ENCODE data around the gene HRCT1.

DNA sequence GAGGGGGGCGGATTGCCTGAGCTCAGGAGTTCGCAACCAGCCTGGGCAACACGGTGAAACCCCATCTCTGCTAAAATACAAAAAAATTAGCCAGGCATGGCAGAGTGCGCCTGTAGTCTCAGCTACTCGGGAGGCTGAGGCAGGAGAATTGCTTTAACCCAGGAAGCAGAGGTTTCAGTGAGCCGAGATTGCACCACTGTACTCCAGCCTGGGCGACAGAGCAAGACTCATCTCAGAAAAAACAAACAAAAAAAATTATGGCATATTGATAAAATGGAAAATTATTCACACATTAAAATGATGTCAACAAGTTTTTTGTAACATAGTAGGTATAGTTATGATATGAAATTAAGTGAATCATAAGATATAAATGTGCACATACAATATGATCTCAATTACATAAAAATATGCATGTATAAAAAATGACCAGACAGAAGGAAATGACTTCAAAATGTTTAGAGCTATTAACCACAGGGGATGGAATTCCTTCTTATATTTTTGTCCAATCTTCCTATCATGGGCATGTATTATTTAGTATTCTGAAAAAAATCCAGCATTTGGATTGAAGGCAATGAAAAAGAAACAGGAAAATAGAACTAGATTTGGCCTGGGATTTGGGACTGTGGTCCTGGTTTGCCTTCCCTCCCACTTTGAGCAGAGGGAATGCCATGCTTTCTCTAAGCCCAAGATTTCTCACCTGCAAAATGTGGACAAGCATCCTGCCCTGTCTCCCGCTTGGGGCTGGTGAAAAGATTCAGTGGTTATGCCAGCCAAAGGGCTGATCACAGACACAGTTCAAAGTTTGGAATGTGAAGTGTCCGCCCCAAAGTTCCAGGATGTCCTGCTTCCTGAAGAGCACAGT lies 22.8 kb downstream of the HRCT1 start:
- TF ChIP-seq, protein P1, sequence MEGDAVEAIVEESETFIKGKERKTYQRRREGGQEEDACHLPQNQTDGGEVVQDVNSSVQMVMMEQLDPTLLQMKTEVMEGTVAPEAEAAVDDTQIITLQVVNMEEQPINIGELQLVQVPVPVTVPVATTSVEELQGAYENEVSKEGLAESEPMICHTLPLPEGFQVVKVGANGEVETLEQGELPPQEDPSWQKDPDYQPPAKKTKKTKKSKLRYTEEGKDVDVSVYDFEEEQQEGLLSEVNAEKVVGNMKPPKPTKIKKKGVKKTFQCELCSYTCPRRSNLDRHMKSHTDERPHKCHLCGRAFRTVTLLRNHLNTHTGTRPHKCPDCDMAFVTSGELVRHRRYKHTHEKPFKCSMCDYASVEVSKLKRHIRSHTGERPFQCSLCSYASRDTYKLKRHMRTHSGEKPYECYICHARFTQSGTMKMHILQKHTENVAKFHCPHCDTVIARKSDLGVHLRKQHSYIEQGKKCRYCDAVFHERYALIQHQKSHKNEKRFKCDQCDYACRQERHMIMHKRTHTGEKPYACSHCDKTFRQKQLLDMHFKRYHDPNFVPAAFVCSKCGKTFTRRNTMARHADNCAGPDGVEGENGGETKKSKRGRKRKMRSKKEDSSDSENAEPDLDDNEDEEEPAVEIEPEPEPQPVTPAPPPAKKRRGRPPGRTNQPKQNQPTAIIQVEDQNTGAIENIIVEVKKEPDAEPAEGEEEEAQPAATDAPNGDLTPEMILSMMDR (IDR thresholded peaks at IDR 0.05), result no peak
- TF ChIP-seq POLR2A (IDR thresholded peaks at IDR 0.05), result no peak

All from ovary (tissue), 3 donors.